ENCODE data around the gene VDR.

The VDR gene

DNA sequence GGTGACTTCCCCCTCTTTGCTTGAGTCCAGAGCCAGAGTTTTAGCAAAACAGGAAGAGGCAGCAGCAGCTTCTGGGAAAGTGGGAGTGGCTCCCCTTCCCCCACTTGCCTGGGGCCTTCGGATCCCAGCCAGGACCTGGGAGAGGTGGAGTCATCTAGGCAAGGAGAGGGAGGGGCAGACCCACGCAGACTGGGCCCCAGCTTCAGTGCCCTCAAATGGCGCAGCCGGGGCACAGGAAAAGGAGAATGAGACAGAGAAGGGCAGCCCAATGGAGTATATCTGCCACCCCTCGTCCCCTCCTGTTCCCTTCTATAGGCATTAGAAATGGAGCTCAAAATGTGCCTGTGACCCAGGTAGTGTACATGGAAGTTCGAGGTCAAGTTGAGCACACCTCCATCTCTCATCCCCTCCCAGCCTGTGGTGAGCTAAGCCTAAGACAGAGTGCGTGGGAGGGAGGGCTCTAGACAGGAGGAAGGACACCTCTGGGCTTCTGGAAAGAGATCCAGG is 75.8 kb downstream of the VDR start:
- Histone ChIP-seq H2AFZ (ENCODE audit: low read length) (no peak overlapping the region), H3K27me3 (ENCODE audit: insufficient read depth, low read length, poor library complexity, severe bottlenecking) (no peaks in the 10 kb centered on the region), H4K20me1 (ENCODE audit: insufficient read depth, low read length, poor library complexity, severe bottlenecking) (no peaks in the 10 kb centered on the region), H3K4me3 (ENCODE audit: low read length, poor library complexity, severe bottlenecking) (no peak overlapping the region), H3K9me3 (ENCODE audit: insufficient read depth, low read depth, low read length) (no peaks in the 10 kb centered on the region), H3K9ac (ENCODE audit: low read depth, low read length, poor library complexity, severe bottlenecking) (no peak overlapping the region), H3F3A (ENCODE audit: low read depth) (no peaks in the 10 kb centered on the region), H3K4me1 (ENCODE audit: insufficient read depth, low read length, poor library complexity, severe bottlenecking) (peaks cover 30% of the 10 kb centered on the region), H3K79me2 (ENCODE audit: insufficient read depth, low read length) (no peaks in the 10 kb centered on the region), H3K36me3 (ENCODE audit: insufficient read depth, low read length) (no peaks in the 10 kb centered on the region), H3K9me2 (replicated peaks; ENCODE audit: low read depth, low read length) (no peaks in the 10 kb centered on the region), H3K4me2 (ENCODE audit: low read depth, low read length, poor library complexity, severe bottlenecking) (no peak overlapping the region)
- TF ChIP-seq EZH2phosphoT487 (IDR thresholded peaks at IDR 0.05; ENCODE audit: borderline replicate concordance): no peak
- TF ChIP-seq, protein P1, sequence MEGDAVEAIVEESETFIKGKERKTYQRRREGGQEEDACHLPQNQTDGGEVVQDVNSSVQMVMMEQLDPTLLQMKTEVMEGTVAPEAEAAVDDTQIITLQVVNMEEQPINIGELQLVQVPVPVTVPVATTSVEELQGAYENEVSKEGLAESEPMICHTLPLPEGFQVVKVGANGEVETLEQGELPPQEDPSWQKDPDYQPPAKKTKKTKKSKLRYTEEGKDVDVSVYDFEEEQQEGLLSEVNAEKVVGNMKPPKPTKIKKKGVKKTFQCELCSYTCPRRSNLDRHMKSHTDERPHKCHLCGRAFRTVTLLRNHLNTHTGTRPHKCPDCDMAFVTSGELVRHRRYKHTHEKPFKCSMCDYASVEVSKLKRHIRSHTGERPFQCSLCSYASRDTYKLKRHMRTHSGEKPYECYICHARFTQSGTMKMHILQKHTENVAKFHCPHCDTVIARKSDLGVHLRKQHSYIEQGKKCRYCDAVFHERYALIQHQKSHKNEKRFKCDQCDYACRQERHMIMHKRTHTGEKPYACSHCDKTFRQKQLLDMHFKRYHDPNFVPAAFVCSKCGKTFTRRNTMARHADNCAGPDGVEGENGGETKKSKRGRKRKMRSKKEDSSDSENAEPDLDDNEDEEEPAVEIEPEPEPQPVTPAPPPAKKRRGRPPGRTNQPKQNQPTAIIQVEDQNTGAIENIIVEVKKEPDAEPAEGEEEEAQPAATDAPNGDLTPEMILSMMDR (conservative IDR thresholded peaks at IDR 0.05; ENCODE audit: low read length): no peak

DNA sequence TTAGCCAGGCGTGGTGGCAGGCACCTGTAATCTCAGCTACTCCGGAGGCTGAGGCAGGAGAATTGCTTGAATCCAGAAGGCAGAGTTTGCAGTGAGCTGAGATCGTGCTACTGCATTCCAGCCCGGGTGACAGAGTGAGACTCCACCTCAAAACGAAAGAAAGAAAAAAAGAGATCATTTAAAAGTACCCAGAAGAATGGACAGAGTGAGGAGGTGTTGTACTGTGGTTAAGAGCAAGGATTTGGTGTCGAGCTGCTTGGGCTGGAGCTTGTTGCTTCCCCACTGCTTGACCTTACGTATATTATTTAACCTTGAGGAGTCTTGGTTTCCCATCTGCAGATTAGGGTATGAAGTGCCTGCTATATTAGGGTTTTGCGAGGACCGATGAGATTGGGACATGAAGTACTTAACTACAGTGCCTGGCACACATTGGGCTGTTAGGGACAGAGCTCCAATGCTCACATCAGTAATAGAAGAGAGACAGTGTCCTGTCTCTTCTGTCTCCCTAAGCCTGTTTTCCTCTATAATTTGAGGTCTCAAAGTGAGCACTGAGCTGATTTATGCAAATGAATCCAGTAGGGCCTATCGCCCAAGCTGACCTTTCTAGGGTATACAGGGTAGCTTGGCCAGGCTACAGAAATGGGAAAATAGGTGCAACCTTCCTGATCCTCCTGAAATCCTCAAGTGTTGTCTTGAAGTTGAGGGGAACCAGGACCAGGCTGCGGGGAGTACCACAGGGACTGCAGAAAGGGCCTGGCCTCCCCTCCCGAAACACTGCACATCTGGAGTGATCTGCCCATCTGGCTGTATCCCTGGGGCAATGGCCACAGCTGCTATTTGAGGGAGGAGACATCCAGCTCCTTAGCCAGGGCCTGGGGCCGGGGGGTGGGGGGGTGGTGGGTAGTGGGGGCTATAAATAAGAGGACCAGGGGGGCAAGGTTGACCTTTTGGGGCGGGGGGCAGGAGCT is 76.5 kb downstream of the VDR start:
- Histone ChIP-seq H3K27me3 (ENCODE audit: insufficient read depth, low read length, poor library complexity, severe bottlenecking) (no peaks in the 10 kb centered on the region), H3K4me3 (ENCODE audit: low read length, poor library complexity, severe bottlenecking) (no peak overlapping the region), H3K79me2 (ENCODE audit: insufficient read depth, low read length) (no peaks in the 10 kb centered on the region), H3K36me3 (ENCODE audit: insufficient read depth, low read length) (no peaks in the 10 kb centered on the region), H3K9ac (ENCODE audit: low read depth, low read length, poor library complexity, severe bottlenecking) (no peak overlapping the region), H3F3A (ENCODE audit: low read depth) (no peaks in the 10 kb centered on the region), H3K4me1 (ENCODE audit: insufficient read depth, low read length, poor library complexity, severe bottlenecking) (peaks cover 26% of the 10 kb centered on the region), H3K4me2 (ENCODE audit: low read depth, low read length, poor library complexity, severe bottlenecking) (no peak overlapping the region), H4K20me1 (ENCODE audit: insufficient read depth, low read length, poor library complexity, severe bottlenecking) (no peaks in the 10 kb centered on the region), H3K9me2 (replicated peaks; ENCODE audit: low read depth, low read length) (no peaks in the 10 kb centered on the region), H3K9me3 (ENCODE audit: insufficient read depth, low read depth, low read length) (no peaks in the 10 kb centered on the region), H2AFZ (ENCODE audit: low read length) (no peak overlapping the region)
- no peak for TF ChIP-seq EZH2phosphoT487 (IDR thresholded peaks at IDR 0.05; ENCODE audit: borderline replicate concordance)
- TF ChIP-seq, protein P1 (conservative IDR thresholded peaks at IDR 0.05; ENCODE audit: low read length): no peak

DNA sequence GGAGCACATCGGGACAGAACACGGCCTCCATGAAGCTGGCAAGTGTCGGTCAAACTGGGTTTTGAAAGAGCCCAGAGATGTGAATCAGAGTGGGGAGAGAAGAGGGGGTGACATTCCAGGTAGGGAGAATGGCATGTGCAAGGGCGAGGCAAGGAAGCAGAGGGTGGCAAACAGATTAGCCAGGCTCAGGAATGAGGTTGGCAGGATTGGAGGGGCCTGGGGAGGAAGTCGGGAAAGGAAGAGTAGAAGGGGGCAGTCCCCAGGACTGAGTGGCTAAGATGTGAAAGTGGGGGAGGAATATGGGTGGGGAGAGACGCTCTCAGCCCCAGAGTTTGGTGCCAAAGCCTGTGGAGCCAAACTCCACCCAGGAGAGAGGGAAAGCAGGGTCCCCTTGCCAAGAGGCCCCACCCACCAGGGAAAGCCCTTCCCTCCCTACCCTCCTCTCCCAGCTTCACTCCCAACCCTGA is 79.6 kb downstream of the VDR start:
- TF ChIP-seq, protein P1 (conservative IDR thresholded peaks at IDR 0.05; ENCODE audit: low read length): no peak
- TF ChIP-seq EZH2phosphoT487 (IDR thresholded peaks at IDR 0.05; ENCODE audit: borderline replicate concordance): no peak
- H3K27me3 ChIP-seq (ENCODE audit: insufficient read depth, low read length, poor library complexity, severe bottlenecking): no peaks in the 10 kb centered on the region
- H2AFZ ChIP-seq (ENCODE audit: low read length): no peak overlapping the region
- H3F3A ChIP-seq (ENCODE audit: low read depth): peaks cover 5% of the 10 kb centered on the region; the same call in 1 of the 2 replicates
- H3K4me3 ChIP-seq (ENCODE audit: low read length, poor library complexity, severe bottlenecking): no peak overlapping the region
- H3K9me3 ChIP-seq (ENCODE audit: insufficient read depth, low read depth, low read length): no peaks in the 10 kb centered on the region
- no peak overlapping the region for H3K4me2 ChIP-seq (ENCODE audit: low read depth, low read length, poor library complexity, severe bottlenecking)
- no peaks in the 10 kb centered on the region for H4K20me1 ChIP-seq (ENCODE audit: insufficient read depth, low read length, poor library complexity, severe bottlenecking)
- no peaks in the 10 kb centered on the region for H3K9me2 ChIP-seq (replicated peaks; ENCODE audit: low read depth, low read length)
- H3K9ac ChIP-seq (ENCODE audit: low read depth, low read length, poor library complexity, severe bottlenecking): no peak overlapping the region
- H3K36me3 ChIP-seq (ENCODE audit: insufficient read depth, low read length): no peaks in the 10 kb centered on the region
- peaks cover 25% of the 10 kb centered on the region for H3K4me1 ChIP-seq (ENCODE audit: insufficient read depth, low read length, poor library complexity, severe bottlenecking)
- peaks cover 7% of the 10 kb centered on the region; the same call in 1 of the 2 replicates for H3K79me2 ChIP-seq (ENCODE audit: insufficient read depth, low read length)

Data from Loucy (cell line).